ENCODE data around the gene ABCA4.

- TF ChIP-seq CTCF (IDR thresholded peaks at IDR 0.05) (no peak), POLR2A (IDR thresholded peaks at IDR 0.05) (no peak)
Measured at GRCh38 chr1:94011709-94012595, 109.0 kb downstream of the ABCA4 start.
